ENCODE data around the gene DHX35.

DHX35 gene

GRCh38 chr20:38931984-38932383, 30.2 kb upstream of the DHX35 start:
- Mint-ChIP-seq H3K36me3 (no peaks in the 10 kb centered on the region), H3K27ac (no peak overlapping the region), H3K27me3 (peaks cover 5% of the 10 kb centered on the region), H3K4me3 (no peak overlapping the region), H3K4me1 (peaks cover 11% of the 10 kb centered on the region), H3K9me3 (no peaks in the 10 kb centered on the region)
- ATAC-seq (ENCODE audit: low read depth), result no peak
- DNase-seq (ENCODE audit: low spot score in 2 of 2), result no peak

- H3K27me3 Mint-ChIP-seq, result peaks cover 5% of the 10 kb centered on the region
- no peak overlapping the region for H3K4me3 Mint-ChIP-seq
- H3K36me3 Mint-ChIP-seq, result no peaks in the 10 kb centered on the region
- DNase-seq (ENCODE audit: low spot score in 2 of 2), result no peak
- no peaks in the 10 kb centered on the region for H3K9me3 Mint-ChIP-seq
- ATAC-seq (ENCODE audit: low read depth), result no peak
- no peak overlapping the region for H3K27ac Mint-ChIP-seq
- H3K4me1 Mint-ChIP-seq, result peaks cover 11% of the 10 kb centered on the region
Observed at GRCh38 chr20:38932457-38933120, 29.6 kb upstream of the DHX35 start.

- Mint-ChIP-seq H3K4me1 (peaks cover 2% of the 10 kb centered on the region), H3K27me3 (no peaks in the 10 kb centered on the region), H3K9me3 (no peaks in the 10 kb centered on the region), H3K36me3 (no peaks in the 10 kb centered on the region), H3K4me3 (no peak overlapping the region), H3K27ac (no peak overlapping the region)
- ATAC-seq (ENCODE audit: low read depth) (no peak), DNase-seq (ENCODE audit: low spot score in 2 of 2) (no peak)
Observed at GRCh38 chr20:38934530-38934929, 27.6 kb upstream of the DHX35 start.

GRCh38 chr20:38935285-38935684, 26.9 kb upstream of the DHX35 start:
- Mint-ChIP-seq H3K27ac (no peak overlapping the region), H3K9me3 (no peaks in the 10 kb centered on the region), H3K36me3 (no peaks in the 10 kb centered on the region), H3K4me1 (peaks cover 2% of the 10 kb centered on the region), H3K4me3 (no peak overlapping the region), H3K27me3 (no peaks in the 10 kb centered on the region)
- ATAC-seq (ENCODE audit: low read depth), result peak; percentile 45
- DNase-seq (ENCODE audit: low spot score in 2 of 2), result no peak

- no peaks in the 10 kb centered on the region for H3K9me3 Mint-ChIP-seq
Observed at GRCh38 chr20:38935967-38936407, 26.2 kb upstream of the DHX35 start.

GRCh38 chr20:38937000-38937399, 25.1 kb upstream of the DHX35 start:
- H3K9me3 Mint-ChIP-seq, result no peaks in the 10 kb centered on the region
- DNase-seq (ENCODE audit: low spot score in 2 of 2) (no peak), ATAC-seq (ENCODE audit: low read depth) (no peak)
- no peaks in the 10 kb centered on the region for H3K36me3 Mint-ChIP-seq
- H3K4me1 Mint-ChIP-seq, result peaks cover 2% of the 10 kb centered on the region
- no peak overlapping the region for H3K4me3 Mint-ChIP-seq
- H3K27me3 Mint-ChIP-seq, result no peaks in the 10 kb centered on the region
- no peak overlapping the region for H3K27ac Mint-ChIP-seq

More at GRCh38 chr20:38935967-38936407, 26.2 kb upstream of the DHX35 start:
- peaks cover 2% of the 10 kb centered on the region for H3K4me1 Mint-ChIP-seq
- H3K27ac Mint-ChIP-seq, result no peak overlapping the region
- no peaks in the 10 kb centered on the region for H3K27me3 Mint-ChIP-seq
- ATAC-seq (ENCODE audit: low read depth) (no peak), DNase-seq (ENCODE audit: low spot score in 2 of 2) (no peak)
- no peak overlapping the region for H3K4me3 Mint-ChIP-seq
- H3K36me3 Mint-ChIP-seq, result no peaks in the 10 kb centered on the region

- H3K4me1 Mint-ChIP-seq, result peaks cover 2% of the 10 kb centered on the region
- DNase-seq (ENCODE audit: low spot score in 2 of 2) (no peak), ATAC-seq (ENCODE audit: low read depth) (no peak)
- H3K36me3 Mint-ChIP-seq, result no peaks in the 10 kb centered on the region
- H3K9me3 Mint-ChIP-seq, result no peaks in the 10 kb centered on the region
- H3K4me3 Mint-ChIP-seq, result no peak overlapping the region
- H3K27ac Mint-ChIP-seq, result no peak overlapping the region
- H3K27me3 Mint-ChIP-seq, result no peaks in the 10 kb centered on the region
Observed at GRCh38 chr20:38937978-38938473, 24.1 kb upstream of the DHX35 start.

- H3K27ac Mint-ChIP-seq, result no peak overlapping the region
- H3K36me3 Mint-ChIP-seq, result no peaks in the 10 kb centered on the region
- no peaks in the 10 kb centered on the region for H3K27me3 Mint-ChIP-seq
- DNase-seq (ENCODE audit: low spot score in 2 of 2) (no peak), ATAC-seq (ENCODE audit: low read depth) (no peak)
- H3K4me1 Mint-ChIP-seq, result peaks cover 2% of the 10 kb centered on the region
- no peaks in the 10 kb centered on the region for H3K9me3 Mint-ChIP-seq
- H3K4me3 Mint-ChIP-seq, result no peak overlapping the region
Observed at GRCh38 chr20:38939686-38940085, 22.5 kb upstream of the DHX35 start.

- H3K9me3 Mint-ChIP-seq, result no peaks in the 10 kb centered on the region
- ATAC-seq (ENCODE audit: low read depth), result no peak
- peaks cover 2% of the 10 kb centered on the region for H3K36me3 Mint-ChIP-seq
Observed at GRCh38 chr20:38940644-38941043, 21.5 kb upstream of the DHX35 start.

GRCh38 chr20:38941726-38942389, 20.3 kb upstream of the DHX35 start:
- Mint-ChIP-seq H3K27me3 (no peaks in the 10 kb centered on the region), H3K9me3 (no peaks in the 10 kb centered on the region), H3K4me1 (no peaks in the 10 kb centered on the region), H3K27ac (no peak overlapping the region), H3K4me3 (no peak overlapping the region), H3K36me3 (peaks cover 2% of the 10 kb centered on the region)
- ATAC-seq (ENCODE audit: low read depth) (no peak), DNase-seq (ENCODE audit: low spot score in 2 of 2) (no peak)

More at GRCh38 chr20:38940644-38941043, 21.5 kb upstream of the DHX35 start:
- Mint-ChIP-seq H3K4me3 (no peak overlapping the region), H3K27ac (no peak overlapping the region), H3K4me1 (no peaks in the 10 kb centered on the region), H3K27me3 (no peaks in the 10 kb centered on the region)
- DNase-seq (ENCODE audit: low spot score in 2 of 2), result no peak

GRCh38 chr20:38945012-38945411, 17.1 kb upstream of the DHX35 start:
- Mint-ChIP-seq H3K9me3 (no peaks in the 10 kb centered on the region), H3K4me1 (no peaks in the 10 kb centered on the region), H3K36me3 (peaks cover 4% of the 10 kb centered on the region), H3K27me3 (no peaks in the 10 kb centered on the region), H3K4me3 (no peak overlapping the region), H3K27ac (no peak overlapping the region)
- no peak for ATAC-seq (ENCODE audit: low read depth)
- no peak for DNase-seq (ENCODE audit: low spot score in 2 of 2)

- no peak for ATAC-seq (ENCODE audit: low read depth)
- no peaks in the 10 kb centered on the region for H3K9me3 Mint-ChIP-seq
- H3K27ac Mint-ChIP-seq, result peak overlapping the region; percentile 21
- no peak overlapping the region for H3K4me3 Mint-ChIP-seq
- H3K36me3 Mint-ChIP-seq, result peaks cover 4% of the 10 kb centered on the region
- H3K4me1 Mint-ChIP-seq, result no peaks in the 10 kb centered on the region
- no peaks in the 10 kb centered on the region for H3K27me3 Mint-ChIP-seq
- DNase-seq (ENCODE audit: low spot score in 2 of 2), result no peak
Observed at GRCh38 chr20:38946836-38947235, 15.3 kb upstream of the DHX35 start.

GRCh38 chr20:38947931-38948362, 14.2 kb upstream of the DHX35 start:
- no peak overlapping the region for H3K4me3 Mint-ChIP-seq
- H3K4me1 Mint-ChIP-seq, result no peaks in the 10 kb centered on the region
- DNase-seq (ENCODE audit: low spot score in 2 of 2), result no peak
- peaks cover 4% of the 10 kb centered on the region for H3K36me3 Mint-ChIP-seq
- ATAC-seq (ENCODE audit: low read depth), result no peak
- peak overlapping the region; percentile 40 for H3K27ac Mint-ChIP-seq
- no peaks in the 10 kb centered on the region for H3K27me3 Mint-ChIP-seq
- no peaks in the 10 kb centered on the region for H3K9me3 Mint-ChIP-seq

GRCh38 chr20:38950254-38950653, 11.9 kb upstream of the DHX35 start:
- Mint-ChIP-seq H3K4me1 (no peaks in the 10 kb centered on the region), H3K4me3 (no peak overlapping the region), H3K9me3 (no peaks in the 10 kb centered on the region), H3K27me3 (no peaks in the 10 kb centered on the region), H3K27ac (no peak overlapping the region), H3K36me3 (peaks cover 3% of the 10 kb centered on the region)
- DNase-seq (ENCODE audit: low spot score in 2 of 2), result no peak
- ATAC-seq (ENCODE audit: low read depth), result no peak

Data from memory B cell (primary cell).